Spleen (tissue), 11 donors: ENCODE measurements around the gene ERICH4. TPM values are rescaled to one million over a fixed set of nuclear protein-coding genes. Genes with fewer than 3 reads are reported as not detected.
A peak's percentile ranks its signal among the peaks of the same experiment; 100 is the strongest.
"Not testable (repeated sequence)": the region's sequence is repeated elsewhere in the genome, so short reads cannot be mapped to it uniquely, and the experiment has no call there.

Experiments used
- DNase-seq: peaks from one replicate; pipeline ENCODE4 v3.0.0-alpha.2; 2020
- H3K27ac ChIP-seq, 8 donors: fragments of 200-600 bp; sonication (generic) in 7 of 8; 1 replicate in 4 of 8; 2 replicates in 4 of 8; pipeline versions ENCODE4 v1.5.0 to v1.8.0; 2016 to 2021; ENCODE audit warnings: inconsistent platforms in 4 of 8, mild to moderate bottlenecking in 4 of 8, moderate library complexity in 1 of 8
- H3K27me3 ChIP-seq, 7 donors: fragments of 200-600 bp; sonication (generic) in 6 of 7; replicated peaks in 1 of 7; 1 replicate in 4 of 7; 2 replicates in 3 of 7; pipeline versions ENCODE4 v1.5.0 to v1.8.0; 2016 to 2021; ENCODE audit warnings: inconsistent platforms in 3 of 7, mild to moderate bottlenecking in 1 of 7
- H3K36me3 ChIP-seq, 6 donors: fragments of 200-600 bp; sonication (generic) in 5 of 6; 1 replicate in 4 of 6; 2 replicates in 2 of 6; pipeline versions ENCODE4 v1.5.0 to v1.8.0; 2016 to 2021; ENCODE audit warnings: inconsistent platforms in 2 of 6
- H3K4me1 ChIP-seq, 6 donors: fragments of 200-600 bp; sonication (generic) in 5 of 6; 1 replicate in 3 of 6; 2 replicates in 3 of 6; pipeline versions ENCODE4 v1.5.0 to v1.8.0; 2016 to 2021; ENCODE audit warnings: inconsistent platforms in 3 of 6
- H3K4me3 ChIP-seq, 8 donors: fragments of 200-600 bp; sonication (generic) in 7 of 8; 1 replicate in 4 of 8; 2 replicates in 4 of 8; pipeline versions ENCODE4 v1.5.0 to v1.8.0; 2016 to 2021; ENCODE audit warnings: inconsistent platforms in 4 of 8, mild to moderate bottlenecking in 4 of 8, moderate library complexity in 2 of 8
- H3K9me3 ChIP-seq, 8 donors: fragments of 200-600 bp; sonication (generic) in 7 of 8; 1 replicate in 4 of 8; 2 replicates in 4 of 8; pipeline versions ENCODE4 v1.5.0 to v1.8.0; 2016 to 2021; ENCODE audit warnings: inconsistent platforms in 4 of 8
- CTCF ChIP-seq, 11 experiments: fragments of 200-600 bp in 7 of 11; fragments of 450-650 bp in 4 of 11; sonication (generic) in 4 of 11; IDR thresholded peaks in 8 of 11; conservative IDR thresholded peaks in 3 of 11; 1 replicate in 7 of 11; 2 replicates in 4 of 11; pipeline versions ENCODE4 v1.4.0 to v1.8.0; 2016 to 2021; ENCODE audit warnings: antibody characterized with exemption in 11 of 11, inconsistent platforms in 4 of 11, mild to moderate bottlenecking in 1 of 11
- POLR2A ChIP-seq, 3 donors: fragments of 450-650 bp; IDR thresholded peaks; one replicate each; pipeline ENCODE4 v1.5.1; 2017; ENCODE audit warnings: antibody characterized with exemption in 3 of 3, mild to moderate bottlenecking in 1 of 3
- POLR2AphosphoS5 ChIP-seq, 3 donors: sonication (generic); formaldehyde crosslinking; IDR thresholded peaks; one replicate each; pipeline ENCODE4 v1.5.1; 2017; ENCODE audit warnings: antibody characterized with exemption in 3 of 3
- WGBS, 5 donors: extraction: QIAGEN DNeasy Blood & Tissue Kit in 3 of 5; methylation state at CpG; one replicate each; pipeline versions ENCODE4 v1.1.5 to v1.1.7; 2013 to 2018; 5-methylcytosine and 5-hydroxymethylcytosine counted together
- intact Hi-C: fragments of 100-400 bp; cut with DNase I; formaldehyde crosslinking; loops from one replicate; pipeline ENCODE4 v1.15.0; 2023; ENCODE audit warnings: low total_unique reads
- polyA plus RNA-seq, 3 donors: library from polyadenylated mRNA; stranded (reverse); fragments of 200-250 nt; gene quantifications; one replicate each; pipeline ENCODE4 v1.2.1, GENCODE V29; 2013
- total RNA-seq, 7 donors: library from RNA; depleted of rRNA in 3 of 7; stranded (reverse); fragments of >200 nt in 3 of 7; fragmentation: NEBNext Ultra II Directional in 4 of 7; extraction: Animal tissue kit (Norgen Biotek cat#: 25700) in 4 of 7; gene quantifications; one replicate each; pipeline versions ENCODE4 v1.1.0 to v1.2.1, GENCODE V29; 2016 to 2021
- donor health status: healthy with polysubstance abuse.
- donor health status: DM: no; HTN: no; CAD: no; lungs with moderate emphysema.
- donor health status: DM: no; HTN: no; CAD: no.
- donor health status: Bipolar disorder and iron deficiency.
- donor health status: healthy.
- donor health status: DM: no; HTN: no; CAD: no.
- donor health status: DM: yes; HTN: yes; CAD: no.

ERICH4 gene
- total and polyA plus RNA-seq, 10 donors: 0.65 TPM; not detected in 9

GRCh38 chr19:41479757-41480191 is 36.8 kb downstream of the ERICH4 start:
- peaks cover 0 to 31% (median 7%) of the 10 kb centered on the region in 6 donors for H3K4me1 ChIP-seq
- H3K36me3 ChIP-seq: no peaks in the 10 kb centered on the region
- H3K9me3 ChIP-seq: no peaks in the 10 kb centered on the region
- DNase-seq: peak; percentile 74
- WGBS, 5 donors: 56 to 67% (median 62%) methylated on average over 8 of the region's 8 CpGs
- H3K27ac ChIP-seq: peak overlapping the region in 7 of 8 donors; percentile 71 to 86 (median 79)
- peak overlapping the region in 2 of 8 donors; percentile 2 to 21 for H3K4me3 ChIP-seq
- no peak for TF ChIP-seq CTCF (IDR thresholded peaks at IDR 0.05 in 8 of 11, conservative IDR thresholded peaks at IDR 0.05 in 3 of 11)
- peak in 2 of 3 donors; percentile 42 to 78 for TF ChIP-seq POLR2AphosphoS5 (IDR thresholded peaks at IDR 0.05)
- no peak for TF ChIP-seq POLR2A (IDR thresholded peaks at IDR 0.05)
- H3K27me3 ChIP-seq: peaks cover 0 to 28% (median 0%) of the 10 kb centered on the region in 7 donors
- intact Hi-C loops: no loop called here

GRCh38 chr19:41480336-41480735 is 37.4 kb downstream of the ERICH4 start:
- WGBS, 5 donors: 58 to 80% (median 66%) methylated on average over 12 of the region's 12 CpGs
- TF ChIP-seq POLR2AphosphoS5 (IDR thresholded peaks at IDR 0.05) (peak in 1 of 3 donors; percentile 15), POLR2A (IDR thresholded peaks at IDR 0.05) (no peak), CTCF (IDR thresholded peaks at IDR 0.05 in 8 of 11, conservative IDR thresholded peaks at IDR 0.05 in 3 of 11) (no peak)
- DNase-seq: peak; percentile 49
- peak overlapping the region; percentile 42 to 86 (median 78) for H3K27ac ChIP-seq
- H3K36me3 ChIP-seq: no peaks in the 10 kb centered on the region
- no peaks in the 10 kb centered on the region for H3K9me3 ChIP-seq
- H3K4me3 ChIP-seq: peak overlapping the region in 1 of 8 donors; percentile 21
- intact Hi-C loops: no loop called here
- H3K4me1 ChIP-seq: peaks cover 0 to 30% (median 7%) of the 10 kb centered on the region in 6 donors
- H3K27me3 ChIP-seq: peaks cover 0 to 28% (median 0%) of the 10 kb centered on the region in 7 donors

GRCh38 chr19:41484822-41485221 is 41.9 kb downstream of the ERICH4 start:
- Histone ChIP-seq H3K4me1 (peaks cover 0 to 6% (median 0%) of the 10 kb centered on the region in 6 donors), H3K9me3 (peaks cover 0 to 8% (median 0%) of the 10 kb centered on the region in 8 donors), H3K4me3 (no peak overlapping the region), H3K27me3 (peaks cover 0 to 50% (median 0%) of the 10 kb centered on the region in 7 donors), H3K36me3 (no peaks in the 10 kb centered on the region), H3K27ac (no peak overlapping the region)
- intact Hi-C loops: no loop called here
- WGBS, 5 donors: 79 to 91% (median 88%) methylated on average over 4 of the region's 4 CpGs
- TF ChIP-seq POLR2AphosphoS5 (IDR thresholded peaks at IDR 0.05): no peak
- TF ChIP-seq POLR2A (IDR thresholded peaks at IDR 0.05): no peak
- no peak for TF ChIP-seq CTCF (IDR thresholded peaks at IDR 0.05 in 8 of 11, conservative IDR thresholded peaks at IDR 0.05 in 3 of 11)
- no peak for DNase-seq

GRCh38 chr19:41486953-41487352 is 44.0 kb downstream of the ERICH4 start:
- WGBS, 5 donors: 84 to 91% (median 86%) methylated on average over 4 of the region's 4 CpGs
- intact Hi-C loops, H3K4me1 ChIP-seq: not testable (repeated sequence)

More at GRCh38 chr19:41486953-41487352, 44.0 kb downstream of the ERICH4 start:
- DNase-seq, H3K4me3 ChIP-seq, H3K27ac ChIP-seq, H3K9me3 ChIP-seq, H3K36me3 ChIP-seq: not testable (repeated sequence)
- peaks cover 0 to 38% (median 0%) of the 10 kb centered on the region in 7 donors for H3K27me3 ChIP-seq
